Esophagus muscularis mucosa (tissue), 3 donors: ENCODE data around the gene C2CD4C.

Experiments used
- CTCF ChIP-seq, 3 experiments: fragments of 200-600 bp in 2 of 3; fragments of 450-650 bp in 1 of 3; sonication (generic) in 2 of 3; IDR thresholded peaks; one replicate each; pipeline ENCODE4 v1.5.1; 2017 to 2019; ENCODE audit warnings: antibody characterized with exemption in 3 of 3, mild to moderate bottlenecking in 2 of 3, moderate library complexity in 1 of 3
- POLR2A ChIP-seq: fragments of 450-650 bp; IDR thresholded peaks from one replicate; pipeline ENCODE4 v1.6.1; 2017; ENCODE audit warnings: antibody characterized with exemption, moderate library complexity, mild to moderate bottlenecking, low read depth

- no peak for TF ChIP-seq POLR2A
- no peak for TF ChIP-seq CTCF (IDR thresholded peaks at IDR 0.05)
These were observed 48.7 kb upstream of the C2CD4C start for GRCh38 chr19:457636-458035.
